DOHH2 (cell line): Measurements from ENCODE around the gene GPRASP1.
"Not testable (repeated sequence)": the region's sequence is repeated elsewhere in the genome, so short reads cannot be mapped to it uniquely, and the experiment has no call there.

ENCODE experiments used
- H3F3A ChIP-seq: fragments of 200-600 bp; sonication (generic), shearing (Covaris generic); 2 replicates; pipeline ENCODE4 v1.6.0; 2016; ENCODE audit warnings: antibody characterized with exemption, mild to moderate bottlenecking; ENCODE audit not compliant: control insufficient read depth, insufficient read depth
- H3K27ac ChIP-seq: fragments of 200-600 bp; sonication (generic); 2 replicates; pipeline ENCODE4 v1.5.1; 2014; ENCODE audit warnings: low read depth, mild to moderate bottlenecking, low read length, moderate library complexity
- H3K27me3 ChIP-seq: fragments of 200-600 bp; sonication (generic); 2 replicates; pipeline ENCODE4 v1.6.1; 2014; ENCODE audit warnings: mild to moderate bottlenecking, low read length, mixed read lengths; ENCODE audit not compliant: control insufficient read depth
- H3K36me3 ChIP-seq: fragments of 200-600 bp; sonication (generic); 2 replicates; pipeline ENCODE4 v1.6.1; 2014; ENCODE audit warnings: mild to moderate bottlenecking, low read length, moderate library complexity, mixed read lengths; ENCODE audit not compliant: control insufficient read depth
- H3K4me1 ChIP-seq: fragments of 200-600 bp; sonication (generic); 2 replicates; pipeline ENCODE4 v1.6.1; 2014; ENCODE audit warnings: mild to moderate bottlenecking, low read length, mixed read lengths; ENCODE audit not compliant: control insufficient read depth
- H3K4me2 ChIP-seq: fragments of 200-600 bp; sonication (generic); 2 replicates; pipeline ENCODE4 v1.6.0; 2014; ENCODE audit warnings: mild to moderate bottlenecking, low read length, moderate library complexity
- H3K4me3 ChIP-seq: fragments of 200-600 bp; sonication (generic); 2 replicates; pipeline ENCODE4 v1.5.1; 2014; ENCODE audit warnings: mild to moderate bottlenecking, low read length, mixed read lengths
- H3K79me2 ChIP-seq: fragments of 200-600 bp; sonication (generic); 2 replicates; pipeline ENCODE4 v1.6.1; 2014; ENCODE audit warnings: mild to moderate bottlenecking, low read length, mixed read lengths; ENCODE audit not compliant: control insufficient read depth
- H3K9me2 ChIP-seq: fragments of 200-600 bp; sonication (generic); replicated peaks from 2 replicates; pipeline ENCODE4 v1.6.1; 2014; ENCODE audit warnings: mild to moderate bottlenecking, low read length, mixed read lengths; ENCODE audit not compliant: control insufficient read depth
- H3K9me3 ChIP-seq: fragments of 200-600 bp; sonication (generic); 2 replicates; pipeline ENCODE4 v1.6.1; 2014; ENCODE audit warnings: antibody characterized with exemption, low read length, mixed read lengths; ENCODE audit not compliant: control insufficient read depth, insufficient read depth
- H4K20me1 ChIP-seq: fragments of 200-600 bp; sonication (generic); 2 replicates; pipeline ENCODE4 v1.6.0; 2014; ENCODE audit warnings: low read depth, mild to moderate bottlenecking, antibody characterized with exemption, low read length, moderate library complexity; ENCODE audit not compliant: control insufficient read depth, insufficient read depth
- CTCF ChIP-seq: fragments of 200-600 bp; sonication (generic); IDR thresholded peaks from one replicate; pipeline ENCODE4 v1.5.1; 2014; ENCODE audit warnings: antibody characterized with exemption, mild to moderate bottlenecking, low read depth, low read length; ENCODE audit not compliant: poor library complexity, severe bottlenecking
- EZH2phosphoT487 ChIP-seq: fragments of 200-600 bp; sonication (generic); IDR thresholded peaks from 2 replicates; pipeline ENCODE4 v1.6.1; 2017; ENCODE audit warnings: borderline replicate concordance, mild to moderate bottlenecking, antibody characterized with exemption, low read length, moderate library complexity, mixed read lengths

The GPRASP1 gene

GRCh38 chrX:102672856-102673255 is 21.6 kb downstream of the GPRASP1 start:
- no peaks in the 10 kb centered on the region for H3K9me2 ChIP-seq
- H3K4me3 ChIP-seq, result no peak overlapping the region
- H3K4me2 ChIP-seq, result no peak overlapping the region
- no peaks in the 10 kb centered on the region for H3K79me2 ChIP-seq
- H3K27ac ChIP-seq, result no peak overlapping the region
- no peaks in the 10 kb centered on the region for H3K27me3 ChIP-seq
- no peaks in the 10 kb centered on the region for H4K20me1 ChIP-seq
- TF ChIP-seq CTCF (no peak), EZH2phosphoT487 (no peak)
- H3K4me1 ChIP-seq, result no peaks in the 10 kb centered on the region
- H3K36me3 ChIP-seq, result no peaks in the 10 kb centered on the region
- no peaks in the 10 kb centered on the region for H3K9me3 ChIP-seq
- no peaks in the 10 kb centered on the region for H3F3A ChIP-seq

GRCh38 chrX:102677479-102677878 is 26.2 kb downstream of the GPRASP1 start:
- not testable (repeated sequence) for H3K4me1 ChIP-seq, H3K9me3 ChIP-seq, H3K36me3 ChIP-seq, H3K9me2 ChIP-seq, H4K20me1 ChIP-seq, H3K27me3 ChIP-seq, H3K4me3 ChIP-seq, H3F3A ChIP-seq, H3K79me2 ChIP-seq, H3K4me2 ChIP-seq, H3K27ac ChIP-seq

- no peaks in the 10 kb centered on the region for H3F3A ChIP-seq
- no peak for TF ChIP-seq CTCF
- TF ChIP-seq EZH2phosphoT487, result no peak
- H3K4me2 ChIP-seq, result no peak overlapping the region
- no peaks in the 10 kb centered on the region for H3K27me3 ChIP-seq
- H3K36me3 ChIP-seq, result no peaks in the 10 kb centered on the region
- H3K4me3 ChIP-seq, result no peak overlapping the region
- no peaks in the 10 kb centered on the region for H4K20me1 ChIP-seq
- no peaks in the 10 kb centered on the region for H3K79me2 ChIP-seq
- H3K27ac ChIP-seq, result no peak overlapping the region
- no peaks in the 10 kb centered on the region for H3K9me2 ChIP-seq
- H3K4me1 ChIP-seq, result no peaks in the 10 kb centered on the region
- no peaks in the 10 kb centered on the region for H3K9me3 ChIP-seq
Observed at GRCh38 chrX:102684772-102685520, 33.7 kb downstream of the GPRASP1 start.

- no peaks in the 10 kb centered on the region for H3K36me3 ChIP-seq
- no peak overlapping the region for H3K27ac ChIP-seq
- no peaks in the 10 kb centered on the region for H3K27me3 ChIP-seq
- no peak overlapping the region for H3K4me2 ChIP-seq
- H4K20me1 ChIP-seq, result no peaks in the 10 kb centered on the region
- no peak for TF ChIP-seq CTCF
- TF ChIP-seq EZH2phosphoT487, result no peak
- H3K9me3 ChIP-seq, result no peaks in the 10 kb centered on the region
- no peaks in the 10 kb centered on the region for H3K9me2 ChIP-seq
- H3K4me1 ChIP-seq, result no peaks in the 10 kb centered on the region
- H3F3A ChIP-seq, result no peaks in the 10 kb centered on the region
- H3K79me2 ChIP-seq, result no peaks in the 10 kb centered on the region
- no peak overlapping the region for H3K4me3 ChIP-seq
Observed at GRCh38 chrX:102694749-102695148, 43.5 kb downstream of the GPRASP1 start.
